SK-N-MC (cell line): ENCODE data around the gene SLC35D3.
"Not testable (repeated sequence)": the region's sequence is repeated elsewhere in the genome, so short reads cannot be mapped to it uniquely, and the experiment has no call there.

Source experiments
- DNase-seq: peaks from one replicate; pipeline ENCODE4 v3.0.0-alpha.2; 2011; ENCODE audit warnings: low read depth, low spot score
- H3K27ac ChIP-seq: fragments of 200-600 bp; sonication (generic); 2 replicates; pipeline ENCODE4 v1.5.1; 2016; ENCODE audit warnings: mixed run types
- H3K36me3 ChIP-seq: fragments of 200-600 bp; sonication (generic); 2 replicates; pipeline ENCODE4 v1.6.1; 2017; ENCODE audit warnings: antibody characterized with exemption, low read length, mixed read lengths; ENCODE audit not compliant: insufficient read depth
- H3K4me3 ChIP-seq: fragments of 200-600 bp; sonication (generic); 2 replicates; pipeline ENCODE4 v1.5.1; 2016
- H3K9ac ChIP-seq: fragments of 200-600 bp; sonication (generic); 2 replicates; pipeline ENCODE4 v1.8.0; 2017; ENCODE audit warnings: mixed run types, mixed read lengths; ENCODE audit not compliant: insufficient read length
- H3K9me3 ChIP-seq: fragments of 200-600 bp; sonication (generic); 2 replicates; pipeline ENCODE4 v1.6.1; 2017; ENCODE audit warnings: low read depth, mild to moderate bottlenecking, antibody characterized with exemption, low read length, moderate library complexity, mixed read lengths
- EZH2 ChIP-seq: fragments of 200-600 bp; sonication (generic); IDR thresholded peaks from one replicate; pipeline ENCODE4 v1.6.1; 2017; ENCODE audit warnings: antibody characterized with exemption
- FOXP2 ChIP-seq: optimal IDR thresholded peaks from 2 replicates; pipeline ENCODE3; 2011; ENCODE audit warnings: mild to moderate bottlenecking, moderate library complexity; ENCODE audit not compliant: insufficient read depth; ENCODE audit errors: extremely low read length, control extremely low read depth
- POLR2AphosphoS5 ChIP-seq: IDR thresholded peaks from 2 replicates; pipeline ENCODE4 v1.6.1; 2012; ENCODE audit warnings: mild to moderate bottlenecking, low read depth, low read length, borderline replicate concordance

SLC35D3 gene

GRCh38 chr6:136921936-136922684 is at the start of gene SLC35D3:
SLC35D3 (plus strand) TSS chr6:136922301; CDS start chr6:136922429, 128 bp downstream.
- DNase-seq: no peak
- TF ChIP-seq POLR2AphosphoS5 (no peak), FOXP2 (no peak), EZH2 (no peak)
- no peak within 1 kb of the TSS for H3K9ac ChIP-seq

GRCh38 chr6:136873748-136874147 is 48.4 kb upstream of the SLC35D3 start:
- Histone ChIP-seq H3K4me3 (no peak overlapping the region), H3K9ac (no peak overlapping the region), H3K9me3 (peaks cover 15% of the 10 kb centered on the region; the same call in 1 of the 2 replicates), H3K36me3 (peaks cover 21% of the 10 kb centered on the region), H3K27ac (no peak overlapping the region)
- DNase-seq: no peak
- TF ChIP-seq FOXP2: no peak
- TF ChIP-seq POLR2AphosphoS5: no peak
- TF ChIP-seq EZH2: no peak

More at GRCh38 chr6:136921936-136922684, at the start of gene SLC35D3:
- Histone ChIP-seq H3K4me3 (peak within 1 kb of the TSS; percentile 83), H3K36me3 (no peaks in the 10 kb centered on the region), H3K27ac (no peak within 1 kb of the TSS), H3K9me3 (no peaks in the 10 kb centered on the region)

GRCh38 chr6:136876469-136876868 is 45.6 kb upstream of the SLC35D3 start:
- H3K4me3 ChIP-seq, H3K27ac ChIP-seq: not testable (repeated sequence)

GRCh38 chr6:136880748-136881460 is 41.2 kb upstream of the SLC35D3 start:
- no peak for DNase-seq
- Histone ChIP-seq H3K4me3 (no peak overlapping the region), H3K9me3 (no peaks in the 10 kb centered on the region), H3K36me3 (no peaks in the 10 kb centered on the region), H3K27ac (no peak overlapping the region), H3K9ac (no peak overlapping the region)
- no peak for TF ChIP-seq FOXP2
- TF ChIP-seq EZH2: no peak
- no peak for TF ChIP-seq POLR2AphosphoS5

More at GRCh38 chr6:136876469-136876868, 45.6 kb upstream of the SLC35D3 start:
- H3K36me3 ChIP-seq: peaks cover 21% of the 10 kb centered on the region
- peaks cover 15% of the 10 kb centered on the region; the same call in 1 of the 2 replicates for H3K9me3 ChIP-seq
- H3K9ac ChIP-seq, DNase-seq: not testable (repeated sequence)

GRCh38 chr6:136886091-136886490 is 36.0 kb upstream of the SLC35D3 start:
- no peak for DNase-seq
- H3K9ac ChIP-seq: no peak overlapping the region
- TF ChIP-seq POLR2AphosphoS5 (no peak), FOXP2 (no peak), EZH2 (no peak)
- no peaks in the 10 kb centered on the region for H3K36me3 ChIP-seq
- no peak overlapping the region for H3K4me3 ChIP-seq
- no peaks in the 10 kb centered on the region for H3K9me3 ChIP-seq
- H3K27ac ChIP-seq: no peak overlapping the region

GRCh38 chr6:136887953-136888352 is 34.1 kb upstream of the SLC35D3 start:
- DNase-seq: no peak
- no peak for TF ChIP-seq FOXP2
- TF ChIP-seq POLR2AphosphoS5: no peak
- TF ChIP-seq EZH2: no peak
- no peak overlapping the region for H3K27ac ChIP-seq
- H3K9me3 ChIP-seq: no peaks in the 10 kb centered on the region
- peak overlapping the region; percentile 5 for H3K9ac ChIP-seq
- no peaks in the 10 kb centered on the region for H3K36me3 ChIP-seq
- no peak overlapping the region for H3K4me3 ChIP-seq

- peak overlapping the region; percentile 1 for H3K9ac ChIP-seq
- DNase-seq: peak; percentile 65
- peak overlapping the region; percentile 80 for H3K27ac ChIP-seq
- no peaks in the 10 kb centered on the region for H3K9me3 ChIP-seq
- peak; percentile 13; the same call in 1 of the 2 replicates for TF ChIP-seq POLR2AphosphoS5
- no peak for TF ChIP-seq FOXP2
- no peaks in the 10 kb centered on the region for H3K36me3 ChIP-seq
- H3K4me3 ChIP-seq: peak overlapping the region; percentile 41
Observed at GRCh38 chr6:136889271-136890193, 32.6 kb upstream of the SLC35D3 start.

- TF ChIP-seq FOXP2: no peak
- peak overlapping the region; percentile 43; the same call in 1 of the 2 replicates for H3K27ac ChIP-seq
Observed at GRCh38 chr6:136890194-136890839, 31.8 kb upstream of the SLC35D3 start.

More at GRCh38 chr6:136890194-136890839, 31.8 kb upstream of the SLC35D3 start:
- H3K9ac ChIP-seq: no peak overlapping the region
- H3K36me3 ChIP-seq: no peaks in the 10 kb centered on the region
- no peaks in the 10 kb centered on the region for H3K9me3 ChIP-seq
- DNase-seq: no peak
- peak overlapping the region; percentile 41 for H3K4me3 ChIP-seq
